Measurements from ENCODE around the gene CPT1B. TPM values are rescaled to one million over a fixed set of nuclear protein-coding genes. Genes with fewer than 3 reads are reported as not detected.

The CPT1B gene
- total and polyA plus RNA-seq, 10 of the 15 experiments (the other 5 are each of a cell fraction or from before 2014, with no cell fraction given), result 3.5 to 54.0 (median 21.7) TPM

DNA sequence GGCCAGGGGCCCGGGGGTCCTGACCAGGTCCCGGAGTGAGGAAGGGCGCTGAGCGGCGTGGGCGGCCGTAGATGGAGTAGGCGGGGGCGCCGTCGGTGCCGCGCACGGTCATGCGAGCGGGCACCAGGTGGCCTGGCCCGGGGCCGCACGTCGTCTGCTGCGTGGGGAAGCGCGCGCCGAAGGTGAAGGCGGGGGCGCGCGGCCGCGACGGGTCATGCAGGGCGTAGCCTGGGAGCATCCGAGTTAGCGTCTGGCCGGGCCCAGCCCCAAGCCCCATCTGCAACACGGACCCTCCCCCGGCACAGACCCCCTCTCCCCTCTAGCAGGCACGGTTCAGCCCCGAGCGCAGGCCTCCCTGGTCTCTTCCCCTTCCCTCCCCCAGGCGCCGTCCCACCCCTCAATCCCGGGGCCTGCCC is 46.7 kb downstream of the CPT1B start:
- ChIA-PET RAD21 (ENCODE audit: unreplicated experiment) (interaction anchor here (0.5 to 1.8 kb wide), 3 partner anchors 11 to 89 kb away, joined by 3 to 4 read pairs (median 3); partner anchors contain the start of gene SYCE3), CTCF (no interaction called here), POLR2A (interaction anchor here (1.6 to 4.2 kb wide), 4 partner anchors 10 to 226 kb away, joined by 3 to 61 read pairs (median 8); partner anchors contain the start of genes LMF2 and NCAPH2), SMC1A (ENCODE audit: uncharacterized antibody, unreplicated experiment) (interaction anchor here (0.6 to 2.4 kb wide), 3 partner anchors 10 to 29 kb away, joined by 3 to 18 read pairs (median 5); partner anchors contain the start of gene NCAPH2)
- Histone ChIP-seq H3K79me2 (ENCODE audit: control insufficient read depth, insufficient read depth, low read length) (peaks cover 59% of the 10 kb centered on the region), H3K27me3 (replicated peaks in 1 of 2; ENCODE audit: control insufficient read depth in 2 of 2, insufficient read depth in 2 of 2, low read length in 1 of 2) (no peaks in the 10 kb centered on the region), H3K4me3 (peak overlapping the region; percentile 78), H4K20me1 (ENCODE audit: control insufficient read depth, insufficient read depth) (no peaks in the 10 kb centered on the region), H2AFZ (ENCODE audit: control insufficient read depth, low read depth, low read length) (no peak overlapping the region), H3K9ac (ENCODE audit: control insufficient read depth, insufficient read depth, low read length) (peak overlapping the region; percentile 100), H3K27ac (ENCODE audit: control insufficient read depth, insufficient read depth) (peak overlapping the region; percentile 100), H3K4me2 (ENCODE audit: control insufficient read depth, insufficient read depth) (peak overlapping the region; percentile 71), H3K9me3 (replicated peaks; ENCODE audit: control insufficient read depth, insufficient read depth, low read length) (no peaks in the 10 kb centered on the region), H3K4me1 (ENCODE audit: control insufficient read depth, insufficient read depth, low read length) (peaks cover 44% of the 10 kb centered on the region), H3K36me3 (ENCODE audit: control insufficient read depth in 2 of 2, insufficient read depth in 2 of 2, low read length in 1 of 2) (no peaks in the 10 kb centered on the region; a peak in 3 of 4 replicates)
- in situ Hi-C loops (cut with MboI), result loop anchor here (10.0 kb wide), 1 partner anchor 567 kb away; the partner anchor contains the start of gene PIM3
- under 1% methylated on average over 23 of the region's 44 CpGs for WGBS (ENCODE audit: insufficient coverage, insufficient replicate concordance, low lambda C conversion rate, missing lambda C conversion rate)
- DNase-seq (ENCODE audit: low read depth, low spot score), result no peak
- no TSS peak for BruUV-seq (replicated peaks)
- no peak for FAIRE-seq
- intact Hi-C loops (cut with micrococcal nuclease; ENCODE audit: unreplicated experiment), result no loop called here
- ATAC-seq, result peak; percentile 48
- TF ChIP-seq HDGF (IDR thresholded peaks at IDR 0.05) (no peak), MTA2 (IDR thresholded peaks at IDR 0.05; ENCODE audit: low read depth) (no peak), TARDBP (IDR thresholded peaks at IDR 0.05; ENCODE audit: borderline replicate concordance) (no peak), IKZF2 (IDR thresholded peaks at IDR 0.05) (no peak), EGR1 (IDR thresholded peaks at IDR 0.05; ENCODE audit: borderline replicate concordance in 1 of 2, low read depth in 2 of 2, low read length in 2 of 2) (peak in 1 of 2 experiments; percentile 91; a peak in 2 of 3 replicates), SMARCA5 (IDR thresholded peaks at IDR 0.05) (0 out of 2 replicates have a peak, but pooled peaks have one; percentile 57), BACH1 (IDR thresholded peaks at IDR 0.05; ENCODE audit: borderline replicate concordance) (peak; percentile 93), ZSCAN29 (IDR thresholded peaks at IDR 0.05) (0 out of 2 replicates have a peak, but pooled peaks have one; percentile 27), CHD2 (IDR thresholded peaks at IDR 0.05; ENCODE audit: borderline replicate concordance, low read depth, low read length) (0 out of 2 replicates have a peak, but pooled peaks have one; percentile 17), MYB (IDR thresholded peaks at IDR 0.05; ENCODE audit: borderline replicate concordance, low read depth, low read length) (no peak), YY1 (IDR thresholded peaks at IDR 0.05; ENCODE audit: low read depth, low read length) (0 out of 2 replicates have a peak, but pooled peaks have one; percentile 12), PAX5 (IDR thresholded peaks at IDR 0.05; ENCODE audit: borderline replicate concordance, low read depth, low read length) (peak; percentile 57; the same call in 1 of the 2 replicates), SMAD5 (IDR thresholded peaks at IDR 0.05; ENCODE audit: low read depth) (no peak; the same call in 1 of the 2 replicates), BCL11A (IDR thresholded peaks at IDR 0.05; ENCODE audit: low read depth, low read length) (peak; percentile 4; the same call in 1 of the 2 replicates), BCL3 (IDR thresholded peaks at IDR 0.05; ENCODE audit: borderline replicate concordance, insufficient read depth, low read depth, low read length, poor library complexity, severe bottlenecking) (peak; percentile 33), KAT2A (conservative IDR thresholded peaks at IDR 0.05; ENCODE audit: control insufficient read depth, low read depth, low read length) (no peak), NR2F1 (conservative IDR thresholded peaks at IDR 0.05) (peak; percentile 79), TAF1 (IDR thresholded peaks at IDR 0.05; ENCODE audit: borderline replicate concordance, low read depth, low read length) (peak; percentile 50; the same call in 1 of the 2 replicates)
- TF ChIP-seq, protein P1, sequence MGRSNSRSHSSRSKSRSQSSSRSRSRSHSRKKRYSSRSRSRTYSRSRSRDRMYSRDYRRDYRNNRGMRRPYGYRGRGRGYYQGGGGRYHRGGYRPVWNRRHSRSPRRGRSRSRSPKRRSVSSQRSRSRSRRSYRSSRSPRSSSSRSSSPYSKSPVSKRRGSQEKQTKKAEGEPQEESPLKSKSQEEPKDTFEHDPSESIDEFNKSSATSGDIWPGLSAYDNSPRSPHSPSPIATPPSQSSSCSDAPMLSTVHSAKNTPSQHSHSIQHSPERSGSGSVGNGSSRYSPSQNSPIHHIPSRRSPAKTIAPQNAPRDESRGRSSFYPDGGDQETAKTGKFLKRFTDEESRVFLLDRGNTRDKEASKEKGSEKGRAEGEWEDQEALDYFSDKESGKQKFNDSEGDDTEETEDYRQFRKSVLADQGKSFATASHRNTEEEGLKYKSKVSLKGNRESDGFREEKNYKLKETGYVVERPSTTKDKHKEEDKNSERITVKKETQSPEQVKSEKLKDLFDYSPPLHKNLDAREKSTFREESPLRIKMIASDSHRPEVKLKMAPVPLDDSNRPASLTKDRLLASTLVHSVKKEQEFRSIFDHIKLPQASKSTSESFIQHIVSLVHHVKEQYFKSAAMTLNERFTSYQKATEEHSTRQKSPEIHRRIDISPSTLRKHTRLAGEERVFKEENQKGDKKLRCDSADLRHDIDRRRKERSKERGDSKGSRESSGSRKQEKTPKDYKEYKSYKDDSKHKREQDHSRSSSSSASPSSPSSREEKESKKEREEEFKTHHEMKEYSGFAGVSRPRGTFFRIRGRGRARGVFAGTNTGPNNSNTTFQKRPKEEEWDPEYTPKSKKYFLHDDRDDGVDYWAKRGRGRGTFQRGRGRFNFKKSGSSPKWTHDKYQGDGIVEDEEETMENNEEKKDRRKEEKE (IDR thresholded peaks at IDR 0.05), result no peak
- TF ChIP-seq, protein P2, sequence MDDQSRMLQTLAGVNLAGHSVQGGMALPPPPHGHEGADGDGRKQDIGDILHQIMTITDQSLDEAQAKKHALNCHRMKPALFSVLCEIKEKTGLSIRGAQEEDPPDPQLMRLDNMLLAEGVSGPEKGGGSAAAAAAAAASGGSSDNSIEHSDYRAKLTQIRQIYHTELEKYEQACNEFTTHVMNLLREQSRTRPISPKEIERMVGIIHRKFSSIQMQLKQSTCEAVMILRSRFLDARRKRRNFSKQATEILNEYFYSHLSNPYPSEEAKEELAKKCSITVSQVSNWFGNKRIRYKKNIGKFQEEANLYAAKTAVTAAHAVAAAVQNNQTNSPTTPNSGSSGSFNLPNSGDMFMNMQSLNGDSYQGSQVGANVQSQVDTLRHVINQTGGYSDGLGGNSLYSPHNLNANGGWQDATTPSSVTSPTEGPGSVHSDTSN (IDR thresholded peaks at IDR 0.05; ENCODE audit: insufficient replicate concordance, low read depth, low read length), result peak; percentile 24
